HepG2 (cell line): ENCODE data around the gene RIMBP3C. TPM values are rescaled to one million over a fixed set of nuclear protein-coding genes. Genes with fewer than 3 reads are reported as not detected.

Source experiments
- ARNT ChIP-seq: fragments of 450-650 bp; IDR thresholded peaks from 2 replicates; pipeline ENCODE4 v1.6.1; 2017
- CAMTA2 ChIP-seq: sonication (generic); formaldehyde crosslinking; IDR thresholded peaks from 2 replicates; pipeline ENCODE4 v1.4.0; 2020; ENCODE audit warnings: mild to moderate bottlenecking, missing genetic modification reagents, borderline replicate concordance
- ESRRA ChIP-seq: sonication (generic); formaldehyde crosslinking; IDR thresholded peaks from 2 replicates; pipeline ENCODE4 v1.5.1; 2020; ENCODE audit warnings: mild to moderate bottlenecking, low read depth, missing genetic modification reagents
- NONO ChIP-seq, 2 experiments: fragments of 450-650 bp in 1 of 2; sonication (generic) in 1 of 2; formaldehyde crosslinking in 1 of 2; IDR thresholded peaks in 1 of 2; conservative IDR thresholded peaks in 1 of 2; 2 replicates each; pipeline versions ENCODE4 v1.6.1 to v1.8.0; 2017 to 2022; ENCODE audit warnings: mild to moderate bottlenecking in 1 of 2, missing genetic modification reagents in 1 of 2, moderate library complexity in 1 of 2
- PHF5A ChIP-seq: IDR thresholded peaks from one replicate; pipeline ENCODE4 v1.6.1; 2018; ENCODE audit warnings: low read depth, missing genetic modification reagents; ENCODE audit not compliant: unreplicated experiment
- RFXANK ChIP-seq: IDR thresholded peaks from 2 replicates; pipeline ENCODE4 v1.6.1; 2016
- SMYD3 ChIP-seq: sonication (generic); formaldehyde crosslinking; IDR thresholded peaks from 2 replicates; pipeline ENCODE4 v1.8.1; 2023; ENCODE audit warnings: mild to moderate bottlenecking, missing genetic modification reagents
- SNAPC2 ChIP-seq: sonication (generic); formaldehyde crosslinking; IDR thresholded peaks from 2 replicates; pipeline ENCODE4 v1.8.1; 2022; ENCODE audit warnings: mild to moderate bottlenecking, missing genetic modification reagents
- TMF1 ChIP-seq: sonication (generic); formaldehyde crosslinking; IDR thresholded peaks from 2 replicates; pipeline ENCODE4 v1.8.1; 2022; ENCODE audit warnings: low read depth, missing genetic modification reagents
- ZFP36L2 ChIP-seq: sonication (generic); formaldehyde crosslinking; IDR thresholded peaks from 2 replicates; pipeline ENCODE4 v1.4.0; 2020; ENCODE audit warnings: missing genetic modification reagents
- ZKSCAN8 ChIP-seq: IDR thresholded peaks from 2 replicates; pipeline ENCODE4 v1.6.1; 2016; ENCODE audit warnings: borderline replicate concordance, missing genetic modification reagents, missing compliant biosample characterization
- ZNF207 ChIP-seq: fragments of 450-650 bp; IDR thresholded peaks from 2 replicates; pipeline ENCODE4 v1.6.1; 2016; ENCODE audit warnings: antibody characterized with exemption, borderline replicate concordance
- ZNF256 ChIP-seq: sonication (generic); formaldehyde crosslinking; conservative IDR thresholded peaks from 2 replicates; pipeline ENCODE4 v1.4.0; 2020; ENCODE audit warnings: missing genetic modification reagents
- ZNF326 ChIP-seq: sonication (generic); formaldehyde crosslinking; IDR thresholded peaks from 2 replicates; pipeline ENCODE4 v1.4.0; 2020; ENCODE audit warnings: missing genetic modification reagents, borderline replicate concordance
- ZNF775 ChIP-seq: sonication (generic); formaldehyde crosslinking; IDR thresholded peaks from 2 replicates; pipeline ENCODE4 v1.4.0; 2020; ENCODE audit warnings: missing genetic modification reagents, mild to moderate bottlenecking, moderate library complexity, borderline replicate concordance
- polyA plus RNA-seq, 8 experiments: library from polyadenylated mRNA; depleted of rRNA in 3 of 8; stranded (reverse) in 7 of 8; unstranded in 1 of 8; fragments of >200 nt; fragmentation: Illumina TruSeq in 4 of 8; extraction: Trizol in 4 of 8; gene quantifications; 2 replicates each; pipeline versions ENCODE4 v1.2.1 to v1.2.3, GENCODE V29; 2011 to 2016; ENCODE audit warnings: low read depth in 4 of 8, missing spikeins in 1 of 8, mixed read lengths in 1 of 8; ENCODE audit not compliant: insufficient read depth in 1 of 8
- total RNA-seq, 5 experiments: library from RNA; depleted of rRNA; stranded (reverse); fragments of >200 nt; fragmentation: Illumina TruSeq; extraction: Trizol; gene quantifications; 2 replicates each; pipeline ENCODE4 v1.2.3, GENCODE V29; 2016; ENCODE audit warnings: low read depth in 1 of 5
- TF ChIP-seq, protein P1 (sequence below): sonication (generic); formaldehyde crosslinking; IDR thresholded peaks from 2 replicates; pipeline ENCODE4 v1.8.0; 2022; ENCODE audit warnings: missing genetic modification reagents, mild to moderate bottlenecking, borderline replicate concordance
- TF ChIP-seq, protein P2 (sequence below): sonication (generic); formaldehyde crosslinking; IDR thresholded peaks from 2 replicates; pipeline ENCODE4 v1.4.0; 2020; ENCODE audit warnings: missing genetic modification reagents, mild to moderate bottlenecking, borderline replicate concordance
- TF ChIP-seq, protein P3 (sequence below): IDR thresholded peaks from 2 replicates; pipeline ENCODE4 v1.6.1; 2016; ENCODE audit warnings: control low read depth
- TF ChIP-seq, protein P4 (sequence below): sonication (generic); formaldehyde crosslinking; IDR thresholded peaks from 2 replicates; pipeline ENCODE4 v1.8.0; 2022; ENCODE audit warnings: missing genetic modification reagents, mild to moderate bottlenecking, moderate library complexity, borderline replicate concordance
- TF ChIP-seq, protein P5 (sequence below): sonication (generic); formaldehyde crosslinking; IDR thresholded peaks from 2 replicates; pipeline ENCODE4 v1.8.1; 2023; ENCODE audit warnings: mild to moderate bottlenecking, missing genetic modification reagents, borderline replicate concordance
- TF ChIP-seq, protein P6 (sequence below): sonication (generic); formaldehyde crosslinking; IDR thresholded peaks from 2 replicates; pipeline ENCODE4 v1.4.0; 2020; ENCODE audit warnings: low read depth, mild to moderate bottlenecking, missing genetic modification reagents

Gene RIMBP3C
- total and polyA plus RNA-seq, 2 of the 13 experiments (the other 11 are each of a cell fraction or from before 2014, with no cell fraction given), result 0.15 TPM; not detected in 1

DNA sequence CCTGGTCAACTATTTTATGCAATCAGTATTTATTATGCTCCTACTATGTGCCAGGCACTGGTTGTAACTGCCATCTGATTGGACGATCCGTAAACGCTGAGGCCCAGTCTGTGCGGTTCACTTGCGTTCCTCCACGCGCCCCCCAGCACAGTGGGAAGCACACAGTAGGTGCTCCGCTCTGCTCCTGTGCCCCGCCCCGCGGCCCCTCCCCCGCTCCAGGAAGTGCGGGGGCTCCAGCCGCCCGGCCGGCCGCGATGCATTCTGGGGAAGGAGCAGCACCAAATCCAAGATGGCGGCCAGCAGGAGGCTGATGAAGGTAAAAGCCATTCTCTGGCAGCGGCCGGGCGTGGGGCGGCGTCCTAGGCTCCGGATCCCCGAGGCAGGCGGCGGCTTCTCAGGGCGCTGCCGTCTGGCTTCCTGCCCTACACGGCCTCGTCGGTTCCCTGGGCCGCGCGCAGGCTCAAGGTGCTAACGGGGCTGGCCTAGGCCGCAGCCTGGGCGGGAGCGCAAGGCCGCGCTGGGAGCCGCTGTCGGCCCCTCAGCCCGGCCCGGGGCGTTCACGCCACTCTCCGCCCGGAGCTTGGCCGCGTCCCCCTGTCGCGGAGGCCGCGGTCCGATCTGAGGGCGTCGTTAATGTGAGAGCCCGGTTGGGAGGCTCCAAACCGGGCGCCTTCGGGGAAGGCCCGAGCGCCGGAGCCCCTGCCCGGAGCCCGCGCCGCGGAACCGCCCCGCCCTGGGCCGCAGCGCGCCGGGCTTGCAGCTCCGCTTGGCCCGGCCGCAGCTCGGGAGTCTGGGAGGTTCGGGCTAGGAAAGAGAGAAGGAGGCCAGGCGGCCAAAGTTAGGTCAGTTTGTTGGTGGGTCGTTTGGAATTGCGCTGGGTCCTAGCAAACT is 16.4 kb upstream of the RIMBP3C start, which contains the start of gene UBE2L3 (continued):
- TF ChIP-seq SNAPC2 (CRISPR knock-in tag), result no peak
- TF ChIP-seq, protein P1, sequence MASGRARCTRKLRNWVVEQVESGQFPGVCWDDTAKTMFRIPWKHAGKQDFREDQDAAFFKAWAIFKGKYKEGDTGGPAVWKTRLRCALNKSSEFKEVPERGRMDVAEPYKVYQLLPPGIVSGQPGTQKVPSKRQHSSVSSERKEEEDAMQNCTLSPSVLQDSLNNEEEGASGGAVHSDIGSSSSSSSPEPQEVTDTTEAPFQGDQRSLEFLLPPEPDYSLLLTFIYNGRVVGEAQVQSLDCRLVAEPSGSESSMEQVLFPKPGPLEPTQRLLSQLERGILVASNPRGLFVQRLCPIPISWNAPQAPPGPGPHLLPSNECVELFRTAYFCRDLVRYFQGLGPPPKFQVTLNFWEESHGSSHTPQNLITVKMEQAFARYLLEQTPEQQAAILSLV (CRISPR knock-in tag), result peak; percentile 66; the same call in 1 of the 2 replicates
- no peak for TF ChIP-seq ZNF207
- TF ChIP-seq, protein P2, sequence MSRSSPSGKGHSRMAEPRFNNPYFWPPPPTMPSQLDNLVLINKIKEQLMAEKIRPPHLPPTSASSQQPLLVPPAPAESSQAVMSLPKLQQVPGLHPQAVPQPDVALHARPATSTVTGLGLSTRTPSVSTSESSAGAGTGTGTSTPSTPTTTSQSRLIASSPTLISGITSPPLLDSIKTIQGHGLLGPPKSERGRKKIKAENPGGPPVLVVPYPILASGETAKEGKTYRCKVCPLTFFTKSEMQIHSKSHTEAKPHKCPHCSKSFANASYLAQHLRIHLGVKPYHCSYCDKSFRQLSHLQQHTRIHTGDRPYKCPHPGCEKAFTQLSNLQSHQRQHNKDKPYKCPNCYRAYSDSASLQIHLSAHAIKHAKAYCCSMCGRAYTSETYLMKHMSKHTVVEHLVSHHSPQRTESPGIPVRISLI, result peak; percentile 51; the same call in 1 of the 2 replicates
- TF ChIP-seq, protein P3, sequence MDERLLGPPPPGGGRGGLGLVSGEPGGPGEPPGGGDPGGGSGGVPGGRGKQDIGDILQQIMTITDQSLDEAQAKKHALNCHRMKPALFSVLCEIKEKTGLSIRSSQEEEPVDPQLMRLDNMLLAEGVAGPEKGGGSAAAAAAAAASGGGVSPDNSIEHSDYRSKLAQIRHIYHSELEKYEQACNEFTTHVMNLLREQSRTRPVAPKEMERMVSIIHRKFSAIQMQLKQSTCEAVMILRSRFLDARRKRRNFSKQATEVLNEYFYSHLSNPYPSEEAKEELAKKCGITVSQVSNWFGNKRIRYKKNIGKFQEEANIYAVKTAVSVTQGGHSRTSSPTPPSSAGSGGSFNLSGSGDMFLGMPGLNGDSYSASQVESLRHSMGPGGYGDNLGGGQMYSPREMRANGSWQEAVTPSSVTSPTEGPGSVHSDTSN (CRISPR knock-in tag), result no peak
- TF ChIP-seq TMF1 (CRISPR knock-in tag), result 0 out of 2 replicates have a peak, but pooled peaks have one; percentile 72
- TF ChIP-seq SMYD3 (CRISPR knock-in tag), result no peak
- TF ChIP-seq, protein P4, sequence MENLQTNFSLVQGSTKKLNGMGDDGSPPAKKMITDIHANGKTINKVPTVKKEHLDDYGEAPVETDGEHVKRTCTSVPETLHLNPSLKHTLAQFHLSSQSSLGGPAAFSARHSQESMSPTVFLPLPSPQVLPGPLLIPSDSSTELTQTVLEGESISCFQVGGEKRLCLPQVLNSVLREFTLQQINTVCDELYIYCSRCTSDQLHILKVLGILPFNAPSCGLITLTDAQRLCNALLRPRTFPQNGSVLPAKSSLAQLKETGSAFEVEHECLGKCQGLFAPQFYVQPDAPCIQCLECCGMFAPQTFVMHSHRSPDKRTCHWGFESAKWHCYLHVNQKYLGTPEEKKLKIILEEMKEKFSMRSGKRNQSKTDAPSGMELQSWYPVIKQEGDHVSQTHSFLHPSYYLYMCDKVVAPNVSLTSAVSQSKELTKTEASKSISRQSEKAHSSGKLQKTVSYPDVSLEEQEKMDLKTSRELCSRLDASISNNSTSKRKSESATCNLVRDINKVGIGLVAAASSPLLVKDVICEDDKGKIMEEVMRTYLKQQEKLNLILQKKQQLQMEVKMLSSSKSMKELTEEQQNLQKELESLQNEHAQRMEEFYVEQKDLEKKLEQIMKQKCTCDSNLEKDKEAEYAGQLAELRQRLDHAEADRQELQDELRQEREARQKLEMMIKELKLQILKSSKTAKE, result no peak
- TF ChIP-seq CAMTA2 (CRISPR knock-in tag), result no peak
- TF ChIP-seq NONO (IDR thresholded peaks at IDR 0.05), result no peak
- TF ChIP-seq NONO (CRISPR knock-in tag; conservative IDR thresholded peaks at IDR 0.05), result peak; percentile 46; the same call in 1 of the 2 replicates
- TF ChIP-seq ESRRA, result no peak; the same call in 1 of the 2 replicates
- TF ChIP-seq ARNT, result no peak
- TF ChIP-seq ZNF775 (CRISPR knock-in tag), result no peak; the same call in 1 of the 2 replicates
- no peak for TF ChIP-seq ZKSCAN8 (CRISPR knock-in tag)
- TF ChIP-seq, protein P5, sequence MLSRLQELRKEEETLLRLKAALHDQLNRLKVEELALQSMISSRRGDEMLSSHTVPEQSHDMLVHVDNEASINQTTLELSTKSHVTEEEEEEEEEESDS (CRISPR knock-in tag), result 0 out of 2 replicates have a peak, but pooled peaks have one; percentile 34
- TF ChIP-seq RFXANK, result no peak
- no peak for TF ChIP-seq PHF5A (CRISPR knock-in tag)
- no peak for TF ChIP-seq ZNF326 (CRISPR knock-in tag)
- no peak for TF ChIP-seq ZFP36L2
- TF ChIP-seq, protein P6, sequence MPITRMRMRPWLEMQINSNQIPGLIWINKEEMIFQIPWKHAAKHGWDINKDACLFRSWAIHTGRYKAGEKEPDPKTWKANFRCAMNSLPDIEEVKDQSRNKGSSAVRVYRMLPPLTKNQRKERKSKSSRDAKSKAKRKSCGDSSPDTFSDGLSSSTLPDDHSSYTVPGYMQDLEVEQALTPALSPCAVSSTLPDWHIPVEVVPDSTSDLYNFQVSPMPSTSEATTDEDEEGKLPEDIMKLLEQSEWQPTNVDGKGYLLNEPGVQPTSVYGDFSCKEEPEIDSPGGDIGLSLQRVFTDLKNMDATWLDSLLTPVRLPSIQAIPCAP (CRISPR knock-in tag), result no peak
- TF ChIP-seq ZNF256, result 0 out of 2 replicates have a peak, but pooled peaks have one; percentile 28
